ENCODE measurements around the gene PRSS50.

The PRSS50 gene

DNA sequence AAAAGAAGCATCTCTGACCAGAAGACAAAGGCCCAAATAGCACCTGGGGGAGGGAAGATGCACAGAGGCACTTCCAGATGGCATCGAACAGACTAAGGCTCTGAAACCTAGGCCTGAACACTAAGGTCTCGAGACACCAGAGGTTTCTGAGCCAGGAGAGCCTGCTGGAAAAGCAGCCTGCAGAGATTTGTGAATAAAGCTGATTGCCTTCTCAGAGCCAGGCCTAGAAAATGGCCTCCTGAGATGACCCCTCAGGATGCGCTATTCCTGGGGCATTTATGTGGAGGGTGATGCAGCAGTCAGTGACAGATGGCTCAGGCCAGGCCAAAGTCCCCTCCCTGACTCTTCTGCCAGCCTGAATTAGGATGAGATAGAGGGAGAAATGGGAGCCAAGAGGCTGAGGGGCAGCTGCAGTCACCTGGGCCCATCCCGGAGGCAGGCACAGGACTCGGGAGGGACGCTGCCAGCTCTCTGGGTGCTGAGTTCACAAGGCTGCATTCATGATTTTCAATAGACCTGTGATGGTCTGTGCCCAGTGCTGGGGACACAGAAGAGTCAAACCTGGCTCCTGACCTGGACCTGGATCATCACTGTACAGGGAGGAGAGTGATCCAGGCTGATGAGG, 6.9 kb downstream of the PRSS50 start:
- TF ChIP-seq ZFP30 (CRISPR knock-in tag; IDR thresholded peaks at IDR 0.05): no peak
- no peak for TF ChIP-seq ISL1 (CRISPR knock-in tag; IDR thresholded peaks at IDR 0.05)
- TF ChIP-seq ZC3H10 (CRISPR knock-in tag; IDR thresholded peaks at IDR 0.05): no peak
- TF ChIP-seq GLIS3 (CRISPR knock-in tag; IDR thresholded peaks at IDR 0.05): no peak
- no peak for TF ChIP-seq RARB (CRISPR knock-in tag; IDR thresholded peaks at IDR 0.05)
- TF ChIP-seq, protein P1, sequence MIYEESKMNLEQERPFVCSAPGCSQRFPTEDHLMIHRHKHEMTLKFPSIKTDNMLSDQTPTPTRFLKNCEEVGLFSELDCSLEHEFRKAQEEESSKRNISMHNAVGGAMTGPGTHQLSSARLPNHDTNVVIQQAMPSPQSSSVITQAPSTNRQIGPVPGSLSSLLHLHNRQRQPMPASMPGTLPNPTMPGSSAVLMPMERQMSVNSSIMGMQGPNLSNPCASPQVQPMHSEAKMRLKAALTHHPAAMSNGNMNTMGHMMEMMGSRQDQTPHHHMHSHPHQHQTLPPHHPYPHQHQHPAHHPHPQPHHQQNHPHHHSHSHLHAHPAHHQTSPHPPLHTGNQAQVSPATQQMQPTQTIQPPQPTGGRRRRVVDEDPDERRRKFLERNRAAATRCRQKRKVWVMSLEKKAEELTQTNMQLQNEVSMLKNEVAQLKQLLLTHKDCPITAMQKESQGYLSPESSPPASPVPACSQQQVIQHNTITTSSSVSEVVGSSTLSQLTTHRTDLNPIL (CRISPR knock-in tag; IDR thresholded peaks at IDR 0.05; ENCODE audit: low read depth): no peak
- TF ChIP-seq SNAI2 (CRISPR knock-in tag; IDR thresholded peaks at IDR 0.05): no peak
- no peak for TF ChIP-seq ZFP3 (CRISPR knock-in tag; IDR thresholded peaks at IDR 0.05)
- no peak for TF ChIP-seq ZNF8 (CRISPR knock-in tag; IDR thresholded peaks at IDR 0.05)
- no peak for TF ChIP-seq OSR1 (CRISPR knock-in tag; IDR thresholded peaks at IDR 0.05)
- no peak for TF ChIP-seq ARNTL (CRISPR knock-in tag; IDR thresholded peaks at IDR 0.05; ENCODE audit: borderline replicate concordance, low read depth)
- TF ChIP-seq ZNF565 (CRISPR knock-in tag; conservative IDR thresholded peaks at IDR 0.05; ENCODE audit: low read depth): no peak
- no peak for TF ChIP-seq PPARA (CRISPR knock-in tag; IDR thresholded peaks at IDR 0.05; ENCODE audit: borderline replicate concordance)
- no peak for TF ChIP-seq ESRRG (CRISPR knock-in tag; IDR thresholded peaks at IDR 0.05)
- TF ChIP-seq ZNF70 (CRISPR knock-in tag; IDR thresholded peaks at IDR 0.05): no peak
- no peak for TF ChIP-seq TCF4 (CRISPR knock-in tag; IDR thresholded peaks at IDR 0.05; ENCODE audit: borderline replicate concordance)
- no peak for ATAC-seq

DNA sequence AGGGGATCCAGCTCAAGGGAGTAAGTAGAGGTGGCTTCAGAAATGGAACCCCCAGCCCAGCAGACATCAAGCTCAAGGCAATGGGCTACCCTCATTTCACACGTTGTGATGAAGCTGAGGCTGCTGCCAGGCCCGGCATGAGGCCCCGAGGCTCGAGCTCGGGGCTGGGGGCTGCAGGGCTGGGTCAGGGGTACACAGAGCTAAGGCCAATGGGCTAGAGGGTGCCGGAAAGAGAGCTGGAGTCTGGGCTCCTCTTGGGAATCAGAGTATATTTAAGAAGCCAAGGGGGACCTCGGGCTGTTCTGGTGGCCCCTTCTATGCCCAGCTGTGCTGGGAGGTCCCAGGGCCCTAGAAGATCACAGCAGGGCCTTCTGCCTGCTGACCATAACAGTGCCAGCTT, 7.4 kb downstream of the PRSS50 start:
- ATAC-seq: no peak
- TF ChIP-seq SNAI2 (CRISPR knock-in tag; IDR thresholded peaks at IDR 0.05): no peak
- TF ChIP-seq GLIS3 (CRISPR knock-in tag; IDR thresholded peaks at IDR 0.05): no peak
- no peak for TF ChIP-seq BACH2 (CRISPR knock-in tag; IDR thresholded peaks at IDR 0.05; ENCODE audit: borderline replicate concordance)
- TF ChIP-seq TCF4 (CRISPR knock-in tag; IDR thresholded peaks at IDR 0.05; ENCODE audit: borderline replicate concordance): no peak
- TF ChIP-seq PPARA (CRISPR knock-in tag; IDR thresholded peaks at IDR 0.05; ENCODE audit: borderline replicate concordance): no peak
- TF ChIP-seq, protein P2, sequence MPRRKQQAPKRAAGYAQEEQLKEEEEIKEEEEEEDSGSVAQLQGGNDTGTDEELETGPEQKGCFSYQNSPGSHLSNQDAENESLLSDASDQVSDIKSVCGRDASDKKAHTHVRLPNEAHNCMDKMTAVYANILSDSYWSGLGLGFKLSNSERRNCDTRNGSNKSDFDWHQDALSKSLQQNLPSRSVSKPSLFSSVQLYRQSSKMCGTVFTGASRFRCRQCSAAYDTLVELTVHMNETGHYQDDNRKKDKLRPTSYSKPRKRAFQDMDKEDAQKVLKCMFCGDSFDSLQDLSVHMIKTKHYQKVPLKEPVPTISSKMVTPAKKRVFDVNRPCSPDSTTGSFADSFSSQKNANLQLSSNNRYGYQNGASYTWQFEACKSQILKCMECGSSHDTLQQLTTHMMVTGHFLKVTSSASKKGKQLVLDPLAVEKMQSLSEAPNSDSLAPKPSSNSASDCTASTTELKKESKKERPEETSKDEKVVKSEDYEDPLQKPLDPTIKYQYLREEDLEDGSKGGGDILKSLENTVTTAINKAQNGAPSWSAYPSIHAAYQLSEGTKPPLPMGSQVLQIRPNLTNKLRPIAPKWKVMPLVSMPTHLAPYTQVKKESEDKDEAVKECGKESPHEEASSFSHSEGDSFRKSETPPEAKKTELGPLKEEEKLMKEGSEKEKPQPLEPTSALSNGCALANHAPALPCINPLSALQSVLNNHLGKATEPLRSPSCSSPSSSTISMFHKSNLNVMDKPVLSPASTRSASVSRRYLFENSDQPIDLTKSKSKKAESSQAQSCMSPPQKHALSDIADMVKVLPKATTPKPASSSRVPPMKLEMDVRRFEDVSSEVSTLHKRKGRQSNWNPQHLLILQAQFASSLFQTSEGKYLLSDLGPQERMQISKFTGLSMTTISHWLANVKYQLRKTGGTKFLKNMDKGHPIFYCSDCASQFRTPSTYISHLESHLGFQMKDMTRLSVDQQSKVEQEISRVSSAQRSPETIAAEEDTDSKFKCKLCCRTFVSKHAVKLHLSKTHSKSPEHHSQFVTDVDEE (CRISPR knock-in tag; IDR thresholded peaks at IDR 0.05): no peak
- TF ChIP-seq, protein P1 (CRISPR knock-in tag; IDR thresholded peaks at IDR 0.05; ENCODE audit: low read depth): no peak
- no peak for TF ChIP-seq ZC3H10 (CRISPR knock-in tag; IDR thresholded peaks at IDR 0.05)
- no peak for TF ChIP-seq ZFP30 (CRISPR knock-in tag; IDR thresholded peaks at IDR 0.05)
- TF ChIP-seq ZNF8 (CRISPR knock-in tag; IDR thresholded peaks at IDR 0.05): no peak
- no peak for TF ChIP-seq OSR1 (CRISPR knock-in tag; IDR thresholded peaks at IDR 0.05)
- TF ChIP-seq, protein P3, sequence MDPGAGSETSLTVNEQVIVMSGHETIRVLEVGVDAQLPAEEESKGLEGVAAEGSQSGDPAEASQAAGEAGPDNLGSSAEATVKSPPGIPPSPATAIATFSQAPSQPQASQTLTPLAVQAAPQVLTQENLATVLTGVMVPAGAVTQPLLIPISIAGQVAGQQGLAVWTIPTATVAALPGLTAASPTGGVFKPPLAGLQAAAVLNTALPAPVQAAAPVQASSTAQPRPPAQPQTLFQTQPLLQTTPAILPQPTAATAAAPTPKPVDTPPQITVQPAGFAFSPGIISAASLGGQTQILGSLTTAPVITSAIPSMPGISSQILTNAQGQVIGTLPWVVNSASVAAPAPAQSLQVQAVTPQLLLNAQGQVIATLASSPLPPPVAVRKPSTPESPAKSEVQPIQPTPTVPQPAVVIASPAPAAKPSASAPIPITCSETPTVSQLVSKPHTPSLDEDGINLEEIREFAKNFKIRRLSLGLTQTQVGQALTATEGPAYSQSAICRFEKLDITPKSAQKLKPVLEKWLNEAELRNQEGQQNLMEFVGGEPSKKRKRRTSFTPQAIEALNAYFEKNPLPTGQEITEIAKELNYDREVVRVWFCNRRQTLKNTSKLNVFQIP (CRISPR knock-in tag; IDR thresholded peaks at IDR 0.05; ENCODE audit: borderline replicate concordance, low read depth): no peak
- TF ChIP-seq, protein P4, sequence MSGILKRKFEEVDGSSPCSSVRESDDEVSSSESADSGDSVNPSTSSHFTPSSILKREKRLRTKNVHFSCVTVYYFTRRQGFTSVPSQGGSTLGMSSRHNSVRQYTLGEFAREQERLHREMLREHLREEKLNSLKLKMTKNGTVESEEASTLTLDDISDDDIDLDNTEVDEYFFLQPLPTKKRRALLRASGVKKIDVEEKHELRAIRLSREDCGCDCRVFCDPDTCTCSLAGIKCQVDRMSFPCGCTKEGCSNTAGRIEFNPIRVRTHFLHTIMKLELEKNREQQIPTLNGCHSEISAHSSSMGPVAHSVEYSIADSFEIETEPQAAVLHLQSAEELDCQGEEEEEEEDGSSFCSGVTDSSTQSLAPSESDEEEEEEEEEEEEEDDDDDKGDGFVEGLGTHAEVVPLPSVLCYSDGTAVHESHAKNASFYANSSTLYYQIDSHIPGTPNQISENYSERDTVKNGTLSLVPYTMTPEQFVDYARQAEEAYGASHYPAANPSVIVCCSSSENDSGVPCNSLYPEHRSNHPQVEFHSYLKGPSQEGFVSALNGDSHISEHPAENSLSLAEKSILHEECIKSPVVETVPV (CRISPR knock-in tag; IDR thresholded peaks at IDR 0.05): no peak
- no peak for TF ChIP-seq ESRRG (CRISPR knock-in tag; IDR thresholded peaks at IDR 0.05)
- no peak for TF ChIP-seq TOX (CRISPR knock-in tag; IDR thresholded peaks at IDR 0.05; ENCODE audit: borderline replicate concordance)
- TF ChIP-seq, protein P5, sequence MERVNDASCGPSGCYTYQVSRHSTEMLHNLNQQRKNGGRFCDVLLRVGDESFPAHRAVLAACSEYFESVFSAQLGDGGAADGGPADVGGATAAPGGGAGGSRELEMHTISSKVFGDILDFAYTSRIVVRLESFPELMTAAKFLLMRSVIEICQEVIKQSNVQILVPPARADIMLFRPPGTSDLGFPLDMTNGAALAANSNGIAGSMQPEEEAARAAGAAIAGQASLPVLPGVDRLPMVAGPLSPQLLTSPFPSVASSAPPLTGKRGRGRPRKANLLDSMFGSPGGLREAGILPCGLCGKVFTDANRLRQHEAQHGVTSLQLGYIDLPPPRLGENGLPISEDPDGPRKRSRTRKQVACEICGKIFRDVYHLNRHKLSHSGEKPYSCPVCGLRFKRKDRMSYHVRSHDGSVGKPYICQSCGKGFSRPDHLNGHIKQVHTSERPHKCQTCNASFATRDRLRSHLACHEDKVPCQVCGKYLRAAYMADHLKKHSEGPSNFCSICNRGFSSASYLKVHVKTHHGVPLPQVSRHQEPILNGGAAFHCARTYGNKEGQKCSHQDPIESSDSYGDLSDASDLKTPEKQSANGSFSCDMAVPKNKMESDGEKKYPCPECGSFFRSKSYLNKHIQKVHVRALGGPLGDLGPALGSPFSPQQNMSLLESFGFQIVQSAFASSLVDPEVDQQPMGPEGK (CRISPR knock-in tag; IDR thresholded peaks at IDR 0.05; ENCODE audit: borderline replicate concordance): no peak
- TF ChIP-seq ZNF565 (CRISPR knock-in tag; conservative IDR thresholded peaks at IDR 0.05; ENCODE audit: low read depth): no peak
